ENCODE results near the gene MELTF.

The MELTF gene

DNA sequence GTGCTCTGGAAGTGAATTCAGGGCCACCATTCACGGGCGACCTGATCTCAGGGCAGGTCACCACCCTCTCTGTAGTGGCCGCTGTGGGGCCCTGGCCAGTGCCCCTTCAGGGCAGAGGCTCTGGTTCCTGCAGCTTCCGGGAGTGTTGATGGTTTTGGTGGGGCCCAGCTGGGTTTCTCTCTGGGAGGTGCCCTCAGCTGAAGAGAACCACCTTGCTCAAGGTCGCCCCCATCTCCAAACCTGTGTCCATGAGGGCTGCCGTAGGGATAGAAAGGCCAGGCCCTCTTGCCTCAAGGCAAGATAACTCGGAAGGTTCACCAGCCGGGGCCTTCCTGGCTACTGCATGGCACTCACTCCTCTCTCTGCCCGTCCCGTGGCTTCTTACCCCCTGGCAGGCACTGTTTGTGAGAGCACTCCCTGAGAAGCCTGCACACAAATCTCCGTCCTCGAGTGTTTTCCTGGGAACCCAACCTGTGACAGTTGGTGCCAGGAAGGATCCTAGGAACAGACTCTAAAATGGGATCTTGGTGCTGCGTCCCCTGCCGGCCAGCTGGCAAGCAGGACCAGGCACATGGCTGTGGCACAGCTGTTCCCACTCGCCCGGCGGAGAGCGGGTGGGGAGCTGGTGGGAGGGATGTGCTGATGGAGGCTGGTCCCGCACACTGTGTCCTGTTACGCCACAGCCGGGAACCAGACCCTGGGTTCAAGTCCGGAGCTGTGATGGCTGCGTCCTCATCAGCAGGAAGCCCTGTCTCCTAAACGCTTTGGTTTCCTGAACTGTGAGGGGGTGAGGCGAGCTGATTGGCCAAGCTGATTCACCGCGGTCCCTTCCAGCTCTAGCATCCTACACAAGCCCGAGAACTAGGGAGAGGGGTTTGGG is 37.8 kb downstream of the MELTF start:
- peak; percentile 9 for DNase-seq

DNA sequence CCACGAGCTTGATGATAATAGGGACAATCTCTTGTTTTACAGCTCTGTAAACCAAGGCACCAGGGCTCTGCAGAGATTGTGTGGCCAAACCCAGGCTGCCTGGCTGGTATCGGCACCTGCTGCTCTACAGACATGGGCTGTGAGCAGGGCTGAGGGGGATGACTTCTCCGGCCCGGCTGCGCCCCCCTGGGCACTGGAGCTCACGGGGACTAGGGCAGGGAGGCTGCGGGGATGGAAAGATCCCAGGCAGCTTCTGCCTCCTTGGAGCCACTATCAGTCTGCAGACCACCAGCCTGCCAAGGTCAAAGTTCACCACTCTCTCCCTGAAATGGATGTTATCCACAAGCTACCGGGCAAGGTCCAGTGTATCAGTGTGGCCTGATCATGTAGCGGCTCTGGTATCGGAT is 39.0 kb downstream of the MELTF start:
- peak; percentile 8 for DNase-seq

DNA sequence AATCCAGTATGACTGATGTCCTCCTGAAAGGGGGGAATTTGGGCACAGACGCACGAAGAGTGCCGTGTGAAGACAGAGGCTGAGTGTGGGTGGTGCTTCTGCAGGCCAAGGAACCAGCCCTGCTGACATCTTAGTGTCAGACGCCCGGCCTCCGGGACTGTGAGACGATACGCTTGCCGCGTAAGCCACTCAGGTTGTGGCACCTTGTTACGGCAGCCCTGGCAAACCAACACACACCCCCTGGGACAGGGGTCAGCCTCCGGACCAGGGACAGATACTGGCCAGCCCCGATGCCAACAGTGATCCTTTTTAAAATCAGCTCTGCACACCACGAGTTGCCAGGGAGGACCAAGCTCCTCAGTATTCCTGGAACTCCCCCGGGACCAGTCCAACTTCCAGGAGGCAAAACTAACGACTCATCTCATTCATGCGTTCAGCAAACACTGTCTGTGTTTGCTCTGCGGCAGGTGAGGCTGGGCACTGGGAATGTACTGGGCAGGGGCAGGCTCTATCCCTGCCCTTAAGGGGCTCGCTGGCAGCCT is 39.8 kb downstream of the MELTF start:
- peak; percentile 15 for DNase-seq

DNA sequence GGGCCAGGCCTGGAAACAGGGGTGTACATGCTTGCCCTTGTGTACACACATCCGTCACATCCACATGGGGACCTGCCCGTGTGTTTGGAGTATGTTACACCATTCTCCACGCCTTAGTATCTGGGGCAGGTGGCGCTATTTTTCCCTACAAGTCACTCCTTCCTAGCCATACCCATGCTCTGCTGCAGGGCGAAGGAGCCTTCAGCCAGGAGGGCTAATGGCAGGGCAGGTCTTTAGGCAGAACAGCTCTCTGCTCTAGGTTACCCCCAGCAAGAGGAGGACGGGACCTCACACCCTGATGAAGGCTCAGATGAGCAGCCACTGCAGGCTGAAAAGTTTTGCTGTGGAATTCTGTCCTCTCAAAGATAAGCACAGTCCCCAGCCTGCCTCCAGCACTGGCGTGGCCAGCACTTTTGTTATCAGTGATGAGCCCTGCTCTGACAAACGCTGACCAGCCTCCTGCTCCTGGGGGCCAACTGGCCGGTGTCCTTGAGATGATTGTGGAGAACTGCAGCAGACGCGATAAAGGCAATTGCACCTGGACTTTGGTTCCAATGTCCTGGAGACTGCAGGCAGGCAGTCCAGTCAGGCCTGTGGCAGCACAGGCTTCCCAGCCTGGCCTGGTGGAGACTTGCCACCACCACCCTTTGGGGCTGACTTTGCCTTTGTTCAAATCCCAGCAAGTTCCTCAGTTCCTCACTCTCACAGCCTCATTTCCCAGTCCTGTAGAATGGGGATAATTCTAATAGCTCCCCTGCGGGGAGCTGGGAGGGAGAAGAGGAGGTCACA is 41.2 kb downstream of the MELTF start:
- DNase-seq = no peak

DNA sequence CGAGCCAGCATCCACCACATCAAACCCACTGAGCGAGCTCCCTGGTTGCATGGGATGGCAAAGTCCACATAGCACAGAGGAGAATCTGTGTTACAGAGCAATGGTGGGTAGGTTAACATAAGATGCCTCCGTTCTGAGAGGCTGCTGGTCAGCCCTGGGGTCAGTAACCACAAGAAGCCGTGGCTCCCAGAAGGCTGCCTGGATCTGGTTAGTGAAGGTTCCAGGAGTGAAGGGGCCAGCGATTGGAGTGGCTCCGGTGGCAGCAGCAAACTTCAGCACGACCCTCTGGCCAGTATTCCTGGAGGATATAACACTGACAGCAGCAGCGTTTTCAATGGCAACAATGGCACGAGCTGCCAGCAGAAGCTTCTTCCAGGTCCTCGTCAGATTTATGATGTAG is 42.6 kb downstream of the MELTF start:
- no peak for DNase-seq

DNA sequence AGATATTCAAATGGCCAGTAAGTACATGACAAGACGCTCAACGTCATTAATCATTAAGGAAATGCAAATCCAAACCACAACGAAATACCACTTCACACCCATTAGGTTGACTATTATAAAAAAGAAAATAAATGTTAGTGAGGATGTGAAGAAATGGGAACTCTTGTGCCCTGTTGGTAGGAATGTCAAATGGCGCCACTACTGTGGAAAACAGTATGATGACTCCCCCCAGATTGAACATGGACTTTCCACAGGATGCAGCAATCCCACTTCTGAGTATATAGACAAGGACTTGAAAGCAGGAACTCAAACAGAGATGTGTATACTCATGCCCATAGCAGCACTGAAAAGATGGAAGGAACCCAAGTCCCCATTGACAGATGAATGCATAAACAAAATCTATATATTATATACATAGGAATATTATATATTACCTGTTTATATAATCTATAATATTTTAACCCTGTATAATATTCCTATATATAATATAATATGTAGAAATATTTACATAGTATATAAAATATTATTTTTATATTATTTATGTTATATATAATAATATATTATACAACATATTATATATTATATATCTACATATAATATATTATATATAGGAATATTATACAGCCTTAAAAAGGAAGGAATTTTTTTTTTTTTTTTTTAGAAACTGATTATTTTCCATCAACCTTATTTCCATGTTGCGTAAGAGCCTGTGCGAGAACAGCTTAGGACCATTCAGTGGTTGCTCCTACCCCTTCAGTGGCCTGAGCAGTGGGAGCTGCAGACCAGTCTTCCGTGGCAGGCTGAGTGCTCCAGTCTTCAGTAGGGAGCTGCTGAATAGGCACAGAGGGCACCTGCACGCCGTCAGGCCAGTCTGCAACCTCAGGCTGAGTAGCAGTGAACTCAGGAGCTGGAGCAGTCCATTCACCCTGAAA is 43.4 kb downstream of the MELTF start:
- DNase-seq = no peak

DNA sequence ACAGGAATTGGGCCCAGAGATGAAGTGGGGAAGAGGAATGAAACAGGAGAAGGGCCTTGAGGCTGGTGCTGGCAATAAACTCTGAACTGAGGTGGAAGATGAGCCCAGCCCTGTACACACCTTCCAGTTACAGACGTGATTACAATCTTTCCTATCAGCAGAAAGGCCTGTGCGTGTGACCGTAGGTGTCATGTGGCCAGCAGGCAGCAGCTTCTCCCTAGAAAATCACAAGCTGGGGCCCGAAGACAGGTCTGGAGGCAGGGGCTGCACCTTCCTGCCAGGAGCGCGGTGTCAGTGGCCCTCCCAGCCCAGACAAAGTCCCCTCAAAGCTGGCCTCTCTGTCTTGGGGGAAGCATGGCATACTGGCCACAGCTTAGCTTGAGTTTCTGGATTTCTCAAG is 44.3 kb downstream of the MELTF start:
- no peak for DNase-seq

DNA sequence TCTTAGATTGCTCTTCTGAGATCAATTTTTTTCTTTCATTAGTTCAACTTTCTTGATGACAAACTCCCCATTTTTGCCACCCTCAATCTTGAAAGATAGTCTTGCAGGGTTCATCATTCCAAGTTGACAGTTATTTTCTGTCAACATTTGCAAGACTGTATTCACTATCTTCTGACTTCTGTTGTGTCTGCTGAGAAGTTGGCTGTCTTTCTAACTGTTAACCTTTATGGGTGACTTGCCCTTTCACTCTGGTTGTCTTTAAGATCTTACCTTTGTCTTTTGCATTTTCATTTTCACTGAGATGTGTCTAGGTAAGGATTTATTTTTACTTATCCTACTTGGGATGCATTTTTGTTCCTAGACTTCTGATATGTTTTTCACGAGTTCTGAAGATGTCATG is 46.4 kb downstream of the MELTF start:
- no peak for DNase-seq

DNA sequence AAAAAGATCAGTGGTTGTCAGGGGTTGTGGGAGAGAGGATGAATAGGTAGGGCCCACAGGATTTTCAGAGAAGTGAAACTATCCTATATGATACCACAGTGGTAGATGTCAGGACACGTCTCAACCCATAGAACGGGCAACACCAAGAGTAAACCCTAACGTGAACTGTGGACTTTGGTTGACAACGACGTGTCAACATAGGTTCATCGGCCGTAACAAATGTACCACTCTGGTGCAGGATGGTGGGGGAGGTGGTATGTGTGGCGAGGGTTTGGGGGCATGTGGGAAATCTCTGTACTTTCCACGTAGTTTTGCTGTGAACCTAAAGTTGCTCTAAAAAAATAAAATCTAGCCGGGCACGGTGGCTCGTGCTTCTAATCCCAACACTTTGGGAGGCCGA is 48.0 kb downstream of the MELTF start:
- no peak for DNase-seq

DNA sequence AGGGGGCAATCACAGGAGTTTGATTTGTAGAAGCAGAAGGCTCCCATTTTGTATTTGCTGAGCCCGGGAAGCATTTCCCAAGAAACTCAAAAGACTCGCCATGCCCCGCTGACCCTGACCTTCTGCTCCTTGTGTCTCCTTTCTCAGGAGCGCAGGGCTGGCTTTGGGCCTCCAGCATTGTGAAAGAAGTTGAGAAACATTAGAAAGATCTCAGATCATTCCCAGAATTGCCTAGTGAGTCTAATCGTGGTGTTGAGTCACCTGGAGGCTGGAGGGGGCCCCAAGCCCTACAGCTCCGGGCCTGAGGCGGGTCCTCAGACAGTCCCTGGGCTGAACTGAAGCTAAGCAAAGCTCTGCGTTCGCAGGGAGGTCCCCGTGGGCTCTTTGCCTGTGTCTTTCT is 50.1 kb downstream of the MELTF start:
- DNase-seq = no peak

DNA sequence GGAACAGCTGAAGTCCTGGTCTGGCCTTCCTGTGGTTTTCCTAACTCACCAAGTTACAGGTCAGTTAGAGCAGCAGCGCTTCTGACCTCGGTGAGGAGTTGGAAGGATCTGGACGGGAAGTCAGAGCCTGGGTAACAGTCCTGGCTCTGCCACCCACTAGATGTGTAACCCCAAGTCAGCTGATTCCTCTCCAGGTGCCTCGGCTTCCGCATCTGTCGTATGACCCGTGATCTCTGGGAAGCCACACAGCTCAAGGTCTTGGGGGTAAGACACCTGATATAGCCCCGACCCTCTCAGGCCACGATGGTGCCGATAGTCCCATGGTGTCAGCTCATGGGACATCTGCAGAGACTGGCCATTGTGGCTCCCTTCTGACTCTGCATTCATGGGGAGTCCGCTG is 52.7 kb downstream of the MELTF start:
- DNase-seq = no peak

DNA sequence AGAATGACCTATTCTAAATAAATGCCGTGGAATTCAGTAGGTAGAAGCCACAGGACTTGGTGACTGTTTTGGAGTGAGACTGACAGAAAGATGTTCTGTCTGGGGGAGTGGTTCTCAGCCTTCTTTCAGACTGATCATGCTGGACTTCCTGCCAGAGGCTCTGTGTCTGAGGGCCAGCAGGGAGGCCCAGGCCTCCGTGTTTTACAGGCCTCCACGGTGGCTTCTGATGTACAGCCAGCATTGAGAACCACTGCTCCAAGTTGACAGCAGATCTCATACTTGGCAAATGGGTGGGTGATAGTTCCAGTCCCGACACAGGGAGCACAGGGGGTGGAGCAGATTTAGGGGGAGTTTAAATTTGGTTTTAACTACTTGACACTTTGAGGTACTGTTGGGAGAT is 54.3 kb downstream of the MELTF start:
- DNase-seq = no peak

DNA sequence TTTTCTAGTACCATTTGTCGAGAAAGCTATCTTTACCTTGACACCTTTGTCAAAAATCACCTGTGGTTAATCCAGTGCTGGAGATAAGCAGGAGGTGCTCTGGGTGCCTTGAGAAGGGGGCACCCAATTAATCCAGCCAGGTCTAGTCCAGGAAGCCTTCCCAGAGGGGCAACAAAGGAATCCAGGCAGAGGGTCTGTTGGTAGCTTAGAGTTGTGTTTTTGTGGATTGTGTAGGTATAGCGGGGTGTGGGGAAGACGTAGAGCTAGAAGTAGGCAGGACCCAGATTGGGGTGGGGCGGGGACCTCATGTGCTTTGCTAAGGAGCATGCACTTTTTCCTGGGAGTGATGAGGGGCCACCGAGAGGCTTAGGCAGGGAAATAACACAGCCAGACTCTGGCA is 55.0 kb downstream of the MELTF start:
- DNase-seq = no peak

DNA sequence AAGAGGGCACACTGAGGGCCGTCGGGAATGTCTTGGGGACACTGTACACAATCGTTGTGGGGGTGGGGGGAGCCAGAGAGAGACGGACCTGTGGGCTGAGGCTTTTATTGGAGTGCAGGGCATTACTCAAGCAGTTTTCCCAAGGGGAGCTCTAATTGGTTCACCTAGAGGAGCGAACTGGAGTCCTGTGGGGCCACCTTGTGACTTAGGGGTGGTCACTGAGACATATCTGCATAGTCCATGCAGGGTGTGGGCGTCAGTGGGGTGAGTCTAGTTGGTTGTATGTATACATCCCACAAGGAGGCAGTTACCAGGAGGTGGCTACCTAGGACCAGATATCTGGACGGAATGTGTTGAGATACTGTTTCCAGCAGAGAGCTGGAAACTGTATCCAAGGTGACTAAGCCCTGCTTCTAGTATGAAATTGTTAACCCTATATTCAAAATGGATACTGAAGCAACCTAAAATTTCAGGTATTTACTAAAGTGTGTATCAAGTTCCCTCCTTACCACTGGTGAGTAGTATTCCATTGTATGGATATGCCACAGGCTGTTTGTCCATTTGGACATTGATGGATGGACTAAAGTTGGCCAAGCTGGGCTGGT is 58.4 kb downstream of the MELTF start:
- no peak for DNase-seq

DNA sequence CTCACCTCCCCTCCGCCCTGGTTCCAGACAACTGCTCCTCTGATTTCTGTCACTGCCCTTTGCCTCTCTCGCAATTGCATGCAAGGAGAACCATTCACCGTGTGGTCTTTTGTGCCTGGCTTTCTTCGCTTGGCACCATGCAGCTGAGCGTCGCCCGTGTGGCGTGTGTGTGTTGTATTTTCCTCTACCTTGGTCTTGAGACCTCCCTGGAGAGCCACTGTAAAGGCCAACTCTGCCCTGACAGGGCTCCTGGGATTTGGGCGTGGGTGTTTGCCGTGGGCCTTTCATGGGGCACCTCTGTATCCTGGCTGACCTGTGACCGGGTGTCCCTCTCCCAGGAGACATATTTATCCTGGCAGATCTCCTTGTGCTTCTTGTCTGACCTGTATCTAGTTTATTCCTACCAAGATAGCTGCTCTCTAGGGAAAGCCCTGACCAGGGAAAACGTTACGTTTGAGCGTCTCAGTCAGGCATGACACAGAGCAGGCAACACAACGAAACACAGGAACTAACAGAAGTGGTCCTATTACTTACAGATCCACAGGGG is 59.0 kb downstream of the MELTF start:
- no peak for DNase-seq

DNA sequence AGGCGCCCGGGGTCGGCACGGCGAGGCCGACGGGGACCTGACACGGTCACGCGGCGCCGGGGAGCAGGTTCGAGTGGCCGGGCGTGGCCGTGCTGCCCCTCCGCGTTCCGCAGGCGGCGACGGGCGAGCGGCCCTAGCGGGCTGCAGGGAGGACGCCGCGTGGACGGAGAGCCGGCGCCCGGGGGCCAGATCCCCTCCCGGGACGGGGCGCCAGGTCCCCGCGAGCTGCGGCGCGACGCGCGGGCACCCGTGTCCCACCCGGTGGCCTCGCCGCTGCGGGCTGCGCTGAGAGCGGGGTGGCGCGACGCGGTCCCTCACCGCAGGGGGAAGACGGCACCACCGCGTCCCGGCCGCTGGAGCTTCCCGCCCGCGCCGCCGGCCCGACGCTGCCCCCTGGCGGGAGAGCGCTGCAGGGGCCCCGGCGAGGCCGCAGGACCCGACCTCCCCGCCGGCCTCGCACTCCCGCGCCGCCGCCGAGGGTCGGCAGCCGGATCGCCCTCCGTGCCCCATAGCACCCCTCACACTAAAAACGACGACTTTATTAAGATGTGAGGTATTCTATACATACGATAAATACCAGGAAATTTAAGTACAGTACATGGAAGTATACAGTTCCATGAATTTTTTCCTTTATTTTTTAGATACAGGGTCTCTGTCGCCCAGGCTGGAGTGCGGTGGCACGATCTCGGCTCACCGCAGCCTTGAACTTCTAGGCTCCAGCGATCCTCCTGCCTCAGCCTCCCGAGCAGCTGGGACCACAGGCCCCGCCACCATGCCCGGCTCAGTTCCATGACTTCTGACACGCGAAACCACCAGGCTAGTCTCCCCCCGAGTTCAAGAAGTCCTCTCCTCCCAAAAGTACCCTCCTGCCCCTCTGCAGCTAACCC is 59.7 kb downstream of the MELTF start:
- peak; percentile 64 for DNase-seq

DNA sequence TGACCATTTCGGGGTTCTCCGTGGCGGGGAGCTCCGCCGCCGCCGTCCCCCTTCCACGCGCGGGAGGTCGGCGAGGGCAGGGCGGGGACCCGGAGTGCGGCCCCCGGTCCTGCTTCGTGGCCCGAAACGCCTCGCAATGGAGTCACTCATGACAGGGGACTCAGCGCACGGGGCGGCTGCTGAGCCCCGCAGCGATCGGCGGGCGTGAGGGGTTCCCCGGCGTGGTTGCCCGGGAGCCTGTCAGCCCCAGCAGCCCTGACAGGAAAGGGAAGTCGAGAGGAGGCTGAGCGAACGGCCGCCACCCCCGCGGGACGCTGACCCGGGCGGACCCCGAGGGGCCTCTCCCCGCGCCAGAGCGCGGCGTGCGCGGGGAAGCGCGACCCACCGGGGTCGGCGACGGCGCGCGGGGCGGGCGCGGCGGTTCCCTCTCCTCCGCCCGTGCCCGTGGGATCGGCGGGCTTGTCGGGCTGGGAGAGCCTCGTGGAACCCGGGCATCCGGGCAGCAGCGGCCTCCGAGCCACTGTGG is 60.4 kb downstream of the MELTF start:
- no peak for DNase-seq

DNA sequence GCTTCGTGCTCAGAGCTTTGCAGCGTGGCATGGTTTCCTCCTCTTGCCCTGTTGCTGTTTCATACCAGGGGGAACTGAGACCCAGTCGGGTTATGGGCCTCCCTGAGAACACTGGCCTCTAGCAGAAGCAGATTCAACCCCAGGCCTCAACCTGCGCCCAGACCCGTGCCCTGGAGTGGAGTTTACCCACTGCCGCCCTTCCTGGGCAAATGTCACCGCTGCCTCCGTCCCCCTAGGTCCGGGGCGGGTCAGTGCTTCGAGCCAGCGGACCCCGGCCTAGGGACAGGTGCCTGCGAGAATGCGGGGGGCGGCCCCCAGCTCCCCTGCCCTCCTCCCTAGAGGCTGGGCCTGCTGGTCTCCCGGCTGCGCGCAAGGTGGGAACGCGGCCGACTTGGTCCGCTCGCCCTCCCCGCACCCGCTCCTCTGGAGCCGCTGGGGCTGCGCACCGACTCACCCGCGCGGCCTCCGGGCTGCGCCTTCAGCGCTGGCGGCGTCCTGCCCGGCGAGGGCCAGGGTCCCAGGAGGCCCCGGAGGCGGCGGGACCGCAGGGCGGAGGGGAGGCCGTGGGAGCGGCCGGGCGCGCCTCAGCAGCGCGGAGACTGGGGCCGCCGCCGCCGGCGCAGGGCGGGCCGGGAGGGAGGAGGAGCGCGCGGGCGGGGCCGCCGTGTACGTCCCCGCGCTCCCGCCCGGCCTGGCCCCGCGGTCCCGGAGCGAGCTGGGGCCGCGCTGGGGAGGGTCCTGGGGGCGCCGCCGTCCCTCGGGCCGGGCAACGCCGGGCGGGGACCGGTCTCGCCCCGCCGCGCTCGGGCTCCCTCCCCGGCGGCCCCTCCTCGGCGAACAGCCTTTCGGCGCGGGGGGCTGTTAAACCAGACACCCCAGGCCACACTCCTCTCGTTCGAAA is 61.1 kb downstream of the MELTF start, which contains the start of gene PIGZ:
Gene PIGZ, minus strand, starts transcription at position 601 of the 901 bp plus-strand sequence. CDS start 16,802 bp downstream, outside the sequence.
- no peak for DNase-seq

All from left hindlimb (tissue), 1 donor.